Left lung (tissue), 10 donors: ENCODE data around the gene RIC3. TPM values are rescaled to one million over a fixed set of nuclear protein-coding genes. Genes with fewer than 3 reads are reported as not detected.

Source experiments
- ATAC-seq: fragments of 200-7000 bp; cut with Tn5 transposase; one replicate; pipeline ENCODE4 v1.9.1; 2020; ENCODE audit warnings: moderate library complexity
- DNase-seq, 4 donors: peaks; one replicate each; pipeline ENCODE4 v3.0.0-alpha.2; 2013 to 2020
- H3K27ac ChIP-seq, 2 donors: fragments of 200-600 bp; sonication (generic) in 1 of 2; one replicate each; pipeline versions ENCODE4 v1.5.0 to v1.8.0; 2020 to 2021
- H3K27me3 ChIP-seq, 2 donors: fragments of 200-600 bp; sonication (generic) in 1 of 2; one replicate each; pipeline versions ENCODE4 v1.5.0 to v1.8.0; 2020 to 2021
- H3K36me3 ChIP-seq, 2 donors: fragments of 200-600 bp; sonication (generic) in 1 of 2; one replicate each; pipeline versions ENCODE4 v1.5.0 to v1.8.0; 2020 to 2021
- H3K4me1 ChIP-seq, 2 donors: fragments of 200-600 bp; one replicate each; pipeline ENCODE4 v1.8.0; 2021
- H3K4me3 ChIP-seq, 2 donors: fragments of 200-600 bp; sonication (generic) in 1 of 2; one replicate each; pipeline versions ENCODE4 v1.5.0 to v1.8.0; 2020 to 2021; ENCODE audit warnings: mild to moderate bottlenecking in 1 of 2
- H3K9me3 ChIP-seq, 2 donors: fragments of 200-600 bp; sonication (generic) in 1 of 2; one replicate each; pipeline versions ENCODE4 v1.5.0 to v1.8.0; 2020 to 2021
- CTCF ChIP-seq, 2 donors: fragments of 200-600 bp; sonication (generic) in 1 of 2; IDR thresholded peaks; one replicate each; pipeline versions ENCODE4 v1.5.0 to v1.8.0; 2021; ENCODE audit warnings: antibody characterized with exemption in 2 of 2
- intact Hi-C, 2 donors: fragments of 100-400 bp; cut with DNase I; formaldehyde crosslinking; loops; one replicate each; pipeline versions ENCODE4 v1.11.2 to v1.14.2; 2022
- polyA plus RNA-seq, 6 donors: library from polyadenylated mRNA; unstranded; fragments of 120-200 nt; gene quantifications; one replicate each; pipeline ENCODE4 v1.2.1, GENCODE V29; 2013; ENCODE audit not compliant: insufficient read length in 6 of 6
- total RNA-seq, 2 donors: library from RNA; stranded (reverse); fragmentation: NEBNext Ultra II Directional; extraction: Animal tissue kit (Norgen Biotek cat#: 25700); gene quantifications; one replicate each; pipeline ENCODE4 v1.2.1, GENCODE V29; 2021
- donor health status: DM: no; HTN: yes; CAD: no.
- donor health status: DM: no; HTN: no; CAD: no.

Gene RIC3
- total and polyA plus RNA-seq, 8 donors = 2.2 to 8.6 (median 3.2) TPM

- Histone ChIP-seq H3K4me1 (no peaks in the 10 kb centered on the region), H3K27ac (no peak overlapping the region), H3K9me3 (no peaks in the 10 kb centered on the region), H3K36me3 (no peaks in the 10 kb centered on the region), H3K4me3 (no peak overlapping the region), H3K27me3 (peaks cover 0 to 28% of the 10 kb centered on the region in 2 donors)
- intact Hi-C loops = no loop called here
- peak; percentile 85 to 86 for TF ChIP-seq CTCF (IDR thresholded peaks at IDR 0.05)
- ATAC-seq (peak; percentile 95), DNase-seq (peak in 2 of 4 donors; percentile 58 to 82)
Observed at GRCh38 chr11:8192016-8192895, 23.4 kb upstream of the RIC3 start.

GRCh38 chr11:8190431-8190830, 21.6 kb upstream of the RIC3 start:
- TF ChIP-seq CTCF (IDR thresholded peaks at IDR 0.05) = no peak
- Histone ChIP-seq H3K27ac (no peak overlapping the region), H3K9me3 (no peaks in the 10 kb centered on the region), H3K27me3 (peaks cover 0 to 32% of the 10 kb centered on the region in 2 donors), H3K36me3 (no peaks in the 10 kb centered on the region), H3K4me1 (no peaks in the 10 kb centered on the region), H3K4me3 (no peak overlapping the region)
- no peak for DNase-seq
- intact Hi-C loops = no loop called here
- ATAC-seq = no peak

- intact Hi-C loops = no loop called here
- H3K36me3 ChIP-seq = no peaks in the 10 kb centered on the region
- DNase-seq (no peak), ATAC-seq (no peak)
- no peak for TF ChIP-seq CTCF (IDR thresholded peaks at IDR 0.05)
- peaks cover 0 to 12% of the 10 kb centered on the region in 2 donors for H3K27me3 ChIP-seq
- no peak overlapping the region for H3K27ac ChIP-seq
- no peak overlapping the region for H3K4me3 ChIP-seq
- H3K9me3 ChIP-seq = no peaks in the 10 kb centered on the region
- H3K4me1 ChIP-seq = no peaks in the 10 kb centered on the region
Observed at GRCh38 chr11:8186429-8186828, 17.6 kb upstream of the RIC3 start.

- Histone ChIP-seq H3K9me3 (no peaks in the 10 kb centered on the region), H3K27ac (no peak overlapping the region), H3K4me1 (no peaks in the 10 kb centered on the region), H3K36me3 (no peaks in the 10 kb centered on the region), H3K27me3 (peaks cover 0 to 12% of the 10 kb centered on the region in 2 donors), H3K4me3 (no peak overlapping the region)
- no peak for DNase-seq
- ATAC-seq = no peak
- no peak for TF ChIP-seq CTCF (IDR thresholded peaks at IDR 0.05)
- intact Hi-C loops = no loop called here
Observed at GRCh38 chr11:8183111-8183510, 14.3 kb upstream of the RIC3 start.

- no peak for TF ChIP-seq CTCF (IDR thresholded peaks at IDR 0.05)
- no peaks in the 10 kb centered on the region for H3K36me3 ChIP-seq
- no peak overlapping the region for H3K4me3 ChIP-seq
- DNase-seq (no peak), ATAC-seq (no peak)
- H3K27ac ChIP-seq = no peak overlapping the region
- intact Hi-C loops = no loop called here
- no peaks in the 10 kb centered on the region for H3K9me3 ChIP-seq
- H3K27me3 ChIP-seq = peaks cover 0 to 4% of the 10 kb centered on the region in 2 donors
- no peaks in the 10 kb centered on the region for H3K4me1 ChIP-seq
Observed at GRCh38 chr11:8180469-8180868, 11.6 kb upstream of the RIC3 start.
